ENCODE results near the gene WIPF3.

The WIPF3 gene

DNA sequence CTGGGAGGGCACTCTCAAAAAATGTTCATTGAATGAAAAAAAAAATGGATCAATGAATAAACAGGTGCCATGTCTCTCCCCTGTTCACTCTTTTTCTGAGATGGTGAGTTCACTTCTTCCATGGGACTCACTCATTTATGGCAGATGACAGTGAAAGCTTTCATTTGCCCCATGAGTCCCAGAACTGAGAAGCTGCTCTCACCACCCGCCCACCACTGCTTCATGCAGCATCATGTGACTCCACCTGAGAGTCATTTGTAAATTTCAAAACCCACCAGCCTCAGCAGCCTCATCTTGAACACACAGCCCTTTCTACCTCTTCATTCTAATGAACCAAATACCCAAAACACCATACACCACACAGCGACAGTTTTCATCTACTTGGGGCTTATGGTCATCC, 118.4 kb downstream of the WIPF3 start:
- Mint-ChIP-seq H3K27ac (no peak overlapping the region), H3K27me3 (no peaks in the 10 kb centered on the region), H3K4me1 (peaks cover 11% of the 10 kb centered on the region), H3K4me3 (no peak overlapping the region), H3K9me3 (no peaks in the 10 kb centered on the region)
- DNase-seq (no peak), ATAC-seq (peak; percentile 29)

DNA sequence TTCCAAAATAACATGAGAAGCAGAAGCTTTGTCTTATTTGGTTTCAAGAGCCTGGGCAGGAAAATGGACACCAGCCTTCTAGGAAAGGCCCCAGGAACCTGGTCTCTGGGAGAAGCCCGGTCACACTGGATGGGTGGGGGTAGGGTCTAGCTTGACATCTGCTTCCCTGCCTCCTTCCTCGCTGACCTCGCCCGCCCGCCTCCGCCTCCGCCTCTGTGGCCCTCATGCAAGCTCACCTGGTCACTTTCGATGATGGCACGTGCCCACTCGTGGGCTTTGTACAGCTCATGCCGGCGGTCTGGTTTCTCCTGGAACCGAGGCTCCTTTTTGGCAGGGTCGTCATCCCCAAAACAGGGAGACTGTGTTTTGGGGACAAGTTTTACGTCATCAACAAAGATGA, 119.9 kb downstream of the WIPF3 start:
- H3K27me3 Mint-ChIP-seq = no peaks in the 10 kb centered on the region
- H3K4me1 Mint-ChIP-seq = peaks cover 11% of the 10 kb centered on the region
- no peak for ATAC-seq
- no peak for DNase-seq
- no peak overlapping the region for H3K27ac Mint-ChIP-seq
- H3K9me3 Mint-ChIP-seq = no peaks in the 10 kb centered on the region
- no peak overlapping the region for H3K4me3 Mint-ChIP-seq

- H3K9me3 Mint-ChIP-seq = no peaks in the 10 kb centered on the region
- H3K27me3 Mint-ChIP-seq = no peaks in the 10 kb centered on the region
- peaks cover 11% of the 10 kb centered on the region for H3K4me1 Mint-ChIP-seq
- H3K27ac Mint-ChIP-seq = no peak overlapping the region
- DNase-seq (no peak), ATAC-seq (no peak)
- no peak overlapping the region for H3K4me3 Mint-ChIP-seq
These were observed 120.4 kb downstream of the WIPF3 start for GRCh38 chr7:29926741-29927140.

GRCh38 chr7:29929018-29929807, 122.9 kb downstream of the WIPF3 start:
- Mint-ChIP-seq H3K4me1 (peaks cover 10% of the 10 kb centered on the region), H3K4me3 (no peak overlapping the region), H3K27me3 (no peaks in the 10 kb centered on the region), H3K27ac (no peak overlapping the region), H3K9me3 (no peaks in the 10 kb centered on the region)
- ATAC-seq (no peak), DNase-seq (no peak)

DNA sequence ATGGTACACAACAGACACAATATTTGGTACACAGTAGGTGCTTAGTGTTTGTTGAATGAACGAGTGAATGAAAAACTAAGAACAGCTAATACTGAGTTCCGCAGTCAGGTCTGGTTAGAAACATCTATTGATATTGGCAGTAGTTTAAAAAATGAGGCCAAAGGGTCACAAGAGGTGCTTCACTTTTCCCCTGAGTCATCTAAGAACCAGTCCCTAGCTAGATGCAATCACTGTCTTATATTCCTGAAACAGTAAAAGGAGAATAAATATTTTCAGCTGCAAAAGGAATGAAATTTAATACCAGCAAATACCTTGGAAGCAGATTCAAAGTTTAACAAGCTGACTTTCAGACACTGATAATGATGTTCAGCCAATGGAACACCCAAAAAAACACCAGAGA, 128.8 kb downstream of the WIPF3 start:
- Mint-ChIP-seq H3K27me3 (no peaks in the 10 kb centered on the region), H3K4me3 (no peak overlapping the region), H3K4me1 (no peaks in the 10 kb centered on the region), H3K27ac (no peak overlapping the region), H3K9me3 (no peaks in the 10 kb centered on the region)
- DNase-seq (no peak), ATAC-seq (no peak)

DNA sequence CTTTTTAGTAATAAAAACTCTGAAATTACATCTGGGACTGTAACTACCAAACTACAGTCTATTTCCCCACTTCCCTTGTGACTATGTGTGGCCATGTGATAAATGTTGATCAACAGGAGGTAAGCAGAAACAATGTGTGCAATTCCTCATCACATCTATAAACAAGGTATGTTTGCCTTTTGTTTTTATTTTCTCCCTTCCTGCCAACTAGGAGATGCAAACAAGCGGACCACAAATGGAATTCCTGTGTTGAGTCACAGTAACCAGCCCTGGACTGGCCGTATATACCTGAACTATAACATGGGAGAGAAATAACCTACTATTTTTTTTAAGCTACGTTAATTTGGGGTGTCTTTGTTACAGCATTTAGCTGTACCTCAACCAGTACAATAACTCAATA, 130.8 kb downstream of the WIPF3 start:
- Mint-ChIP-seq H3K4me1 (no peaks in the 10 kb centered on the region), H3K27ac (no peak overlapping the region), H3K4me3 (no peak overlapping the region), H3K9me3 (no peaks in the 10 kb centered on the region), H3K27me3 (no peaks in the 10 kb centered on the region)
- ATAC-seq = no peak
- DNase-seq = no peak

- Mint-ChIP-seq H3K4me1 (no peaks in the 10 kb centered on the region), H3K27me3 (no peaks in the 10 kb centered on the region), H3K9me3 (no peaks in the 10 kb centered on the region), H3K27ac (no peak overlapping the region), H3K4me3 (no peak overlapping the region)
- ATAC-seq (no peak), DNase-seq (no peak)
These were observed 133.9 kb downstream of the WIPF3 start for GRCh38 chr7:29940199-29940598.

DNA sequence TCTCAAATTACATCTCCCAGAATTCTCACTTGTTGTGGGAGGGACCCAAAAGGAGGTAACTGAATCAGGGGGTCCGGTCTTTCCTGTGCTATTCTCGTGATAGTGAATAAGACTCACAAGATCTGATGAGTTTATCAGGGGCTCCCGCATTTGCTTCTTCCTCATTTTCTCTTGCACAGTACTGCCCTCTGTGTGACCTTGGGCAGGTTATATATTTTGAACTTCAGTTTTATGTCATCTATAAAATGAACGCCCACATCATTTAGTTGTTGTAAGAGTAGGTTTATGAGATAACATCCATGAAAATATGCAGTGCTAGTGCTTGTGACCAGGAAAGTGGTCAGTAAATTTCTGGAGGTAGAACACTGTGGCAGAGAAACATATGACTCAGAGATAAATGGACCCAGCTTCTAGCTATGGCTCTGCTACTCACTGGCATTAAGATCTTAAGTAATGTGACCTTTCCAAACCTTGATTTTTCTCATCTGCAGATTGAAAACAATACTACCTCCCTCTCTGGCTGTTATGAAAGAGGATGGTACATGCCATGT, 139.0 kb downstream of the WIPF3 start:
- DNase-seq (no peak), ATAC-seq (no peak)
- no peaks in the 10 kb centered on the region for H3K9me3 Mint-ChIP-seq
- peak overlapping the region; percentile 7 to 46 for H3K27ac Mint-ChIP-seq
- no peak overlapping the region for H3K4me3 Mint-ChIP-seq
- no peaks in the 10 kb centered on the region for H3K4me1 Mint-ChIP-seq
- H3K27me3 Mint-ChIP-seq = no peaks in the 10 kb centered on the region

DNA sequence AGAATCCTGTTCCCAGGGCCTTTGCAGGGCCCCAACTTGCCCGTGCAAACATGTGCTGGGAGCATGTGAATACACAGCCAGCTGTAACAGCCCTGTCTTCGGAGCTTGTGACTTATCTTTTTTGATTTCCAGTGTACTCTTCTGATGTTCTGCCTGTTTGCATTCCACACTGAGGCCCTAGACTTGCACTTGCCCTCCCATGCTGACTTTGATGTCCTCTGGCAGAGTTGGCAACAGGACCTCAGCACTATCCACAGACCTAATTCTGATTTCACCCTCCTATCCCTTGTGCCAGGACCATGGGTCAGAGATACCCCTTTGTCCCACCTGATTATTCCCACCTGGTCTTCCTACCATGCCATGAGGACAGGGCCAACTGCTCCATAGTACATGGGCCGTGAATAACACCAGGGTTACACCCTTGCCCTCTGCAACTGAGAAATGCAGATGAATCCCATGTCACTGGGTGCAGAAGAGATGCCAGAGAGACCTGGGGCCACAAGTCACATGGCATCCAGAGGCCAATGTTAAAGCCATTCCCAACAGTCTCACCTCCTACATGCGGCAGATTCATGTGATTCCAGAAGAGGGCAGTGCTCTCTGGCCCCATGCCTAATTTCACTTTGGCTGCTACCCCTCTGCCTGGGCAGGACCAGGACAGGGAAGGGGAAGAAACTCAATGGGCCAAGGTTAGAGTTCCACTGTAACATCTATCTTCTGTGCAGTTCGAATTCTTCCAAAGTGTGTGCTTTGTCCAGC, 140.3 kb downstream of the WIPF3 start:
- Mint-ChIP-seq H3K4me3 (no peak overlapping the region), H3K27me3 (no peaks in the 10 kb centered on the region), H3K27ac (no peak overlapping the region), H3K4me1 (no peaks in the 10 kb centered on the region), H3K9me3 (peaks cover 0 to 10% of the 10 kb centered on the region in 2 donors)
- DNase-seq (no peak), ATAC-seq (peak; percentile 43)

DNA sequence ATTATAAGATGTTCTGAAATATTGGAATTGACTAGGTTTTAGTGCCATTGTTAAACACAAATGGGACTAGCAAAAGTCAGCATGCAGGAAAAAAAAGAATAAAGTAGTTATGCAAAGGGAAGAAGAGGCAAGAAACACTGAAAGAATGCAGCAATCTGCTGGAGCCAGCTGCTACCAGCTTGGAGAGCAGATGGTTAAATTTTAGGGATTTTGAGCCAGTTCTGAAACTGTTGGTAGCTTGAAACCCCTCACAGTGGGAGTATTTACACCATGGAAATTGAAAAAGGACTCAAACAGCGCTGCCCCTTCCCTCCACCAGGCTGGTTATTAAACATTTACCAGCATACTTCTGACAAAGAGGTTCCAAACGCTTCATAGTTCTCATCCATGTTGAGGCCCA, 142.3 kb downstream of the WIPF3 start:
- Mint-ChIP-seq H3K4me1 (peaks cover 6% of the 10 kb centered on the region), H3K9me3 (peaks cover 0 to 10% of the 10 kb centered on the region in 2 donors), H3K27me3 (no peaks in the 10 kb centered on the region), H3K27ac (no peak overlapping the region), H3K4me3 (no peak overlapping the region)
- no peak for DNase-seq
- ATAC-seq = no peak

GRCh38 chr7:29950480-29950879, 144.2 kb downstream of the WIPF3 start:
- Mint-ChIP-seq H3K27me3 (no peaks in the 10 kb centered on the region), H3K27ac (no peak overlapping the region), H3K4me3 (no peak overlapping the region), H3K4me1 (peaks cover 11% of the 10 kb centered on the region), H3K9me3 (peaks cover 0 to 10% of the 10 kb centered on the region in 2 donors)
- no peak for ATAC-seq
- DNase-seq = no peak

DNA sequence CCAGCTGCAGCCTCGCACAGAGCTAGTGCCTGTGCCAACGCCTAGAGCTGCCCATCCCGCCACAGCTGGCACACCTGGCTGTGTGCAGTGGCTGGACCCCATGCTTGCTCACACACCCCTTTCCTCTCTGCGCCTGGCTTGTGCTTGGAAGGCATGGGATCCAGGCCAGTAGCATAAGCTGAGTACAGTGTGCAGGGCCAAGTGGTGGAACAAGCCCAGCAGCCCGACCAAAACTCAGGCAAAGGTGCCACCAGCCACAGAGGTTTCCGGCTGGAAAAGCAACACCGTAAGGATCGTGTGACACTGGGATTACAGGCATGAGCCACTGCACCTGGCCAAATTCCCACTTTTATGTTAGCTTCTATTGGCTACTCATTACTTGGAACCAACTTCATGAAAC, 144.9 kb downstream of the WIPF3 start:
- peaks cover 18% of the 10 kb centered on the region for H3K4me1 Mint-ChIP-seq
- H3K9me3 Mint-ChIP-seq = peaks cover 0 to 10% of the 10 kb centered on the region in 2 donors
- no peak overlapping the region for H3K27ac Mint-ChIP-seq
- DNase-seq = no peak
- no peak overlapping the region for H3K4me3 Mint-ChIP-seq
- no peaks in the 10 kb centered on the region for H3K27me3 Mint-ChIP-seq
- ATAC-seq = no peak

DNA sequence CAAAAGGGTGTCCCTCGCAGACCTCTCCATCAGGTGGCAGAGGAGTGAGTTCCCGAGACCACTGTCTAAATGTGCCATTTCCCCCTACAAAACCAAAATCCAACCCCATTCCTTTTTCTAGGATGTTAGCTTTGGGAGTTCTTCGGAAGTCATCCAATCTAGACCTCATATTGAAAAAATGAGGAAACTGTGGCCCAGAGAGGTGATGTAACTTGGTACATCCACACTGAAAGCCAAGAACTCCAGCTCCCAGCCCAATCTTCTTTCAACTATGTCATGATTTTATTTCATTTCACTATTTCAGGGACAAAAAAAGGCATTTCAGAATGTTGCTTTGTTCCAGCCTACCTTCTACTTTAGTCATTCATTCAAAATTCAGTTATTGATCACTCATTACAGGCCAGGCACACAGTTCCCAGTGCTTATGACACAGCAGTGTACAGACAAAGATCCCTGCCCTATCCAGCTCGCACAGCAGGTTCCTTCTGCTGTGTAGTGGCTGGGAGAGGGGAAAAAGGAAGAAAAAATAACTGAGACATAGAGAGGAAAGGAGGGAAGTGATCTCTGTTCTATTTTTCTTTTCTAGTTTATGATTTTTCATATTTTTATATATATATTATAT, 147.5 kb downstream of the WIPF3 start:
- ATAC-seq (no peak), DNase-seq (no peak)
- H3K9me3 Mint-ChIP-seq = peaks cover 0 to 10% of the 10 kb centered on the region in 2 donors
- H3K4me1 Mint-ChIP-seq = peaks cover 32% of the 10 kb centered on the region
- H3K27me3 Mint-ChIP-seq = no peaks in the 10 kb centered on the region
- no peak overlapping the region for H3K4me3 Mint-ChIP-seq
- H3K27ac Mint-ChIP-seq = no peak overlapping the region

DNA sequence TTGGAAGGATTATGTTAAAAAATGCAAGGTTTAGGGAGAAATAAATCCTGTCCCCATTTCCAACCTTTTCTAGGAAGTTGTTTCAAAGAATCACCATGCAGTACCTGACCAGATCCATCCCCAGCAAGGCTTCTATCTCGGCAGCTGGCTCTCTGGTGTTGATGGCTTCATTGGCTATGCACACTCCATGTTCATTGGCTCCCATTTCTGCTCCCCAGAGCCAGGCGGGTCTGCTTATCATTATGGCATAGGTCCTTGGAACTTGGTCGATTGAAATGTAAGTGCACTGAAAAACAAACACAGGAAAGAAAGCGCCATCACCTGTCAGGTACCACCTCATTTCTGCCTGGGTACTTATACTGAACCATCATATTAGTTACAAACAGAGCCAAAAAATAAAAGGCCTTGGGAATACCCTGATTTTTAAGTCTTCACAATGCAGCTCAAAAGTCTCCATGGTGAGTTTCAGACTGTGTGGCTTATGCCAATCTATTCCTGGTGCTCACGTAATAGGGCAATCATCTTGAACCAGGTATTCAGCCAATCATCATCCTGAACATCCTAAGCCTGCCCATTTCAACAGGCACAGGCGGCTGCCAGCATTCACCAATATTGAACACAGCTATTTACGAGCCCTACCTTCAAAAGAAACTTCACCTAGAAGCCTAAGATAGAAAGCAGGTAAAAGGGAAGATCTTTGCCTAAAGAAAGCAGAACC, 148.9 kb downstream of the WIPF3 start:
- H3K9me3 Mint-ChIP-seq = peaks cover 0 to 10% of the 10 kb centered on the region in 2 donors
- ATAC-seq (no peak), DNase-seq (no peak)
- no peak overlapping the region for H3K4me3 Mint-ChIP-seq
- no peak overlapping the region for H3K27ac Mint-ChIP-seq
- H3K4me1 Mint-ChIP-seq = peaks cover 32% of the 10 kb centered on the region
- H3K27me3 Mint-ChIP-seq = no peaks in the 10 kb centered on the region

DNA sequence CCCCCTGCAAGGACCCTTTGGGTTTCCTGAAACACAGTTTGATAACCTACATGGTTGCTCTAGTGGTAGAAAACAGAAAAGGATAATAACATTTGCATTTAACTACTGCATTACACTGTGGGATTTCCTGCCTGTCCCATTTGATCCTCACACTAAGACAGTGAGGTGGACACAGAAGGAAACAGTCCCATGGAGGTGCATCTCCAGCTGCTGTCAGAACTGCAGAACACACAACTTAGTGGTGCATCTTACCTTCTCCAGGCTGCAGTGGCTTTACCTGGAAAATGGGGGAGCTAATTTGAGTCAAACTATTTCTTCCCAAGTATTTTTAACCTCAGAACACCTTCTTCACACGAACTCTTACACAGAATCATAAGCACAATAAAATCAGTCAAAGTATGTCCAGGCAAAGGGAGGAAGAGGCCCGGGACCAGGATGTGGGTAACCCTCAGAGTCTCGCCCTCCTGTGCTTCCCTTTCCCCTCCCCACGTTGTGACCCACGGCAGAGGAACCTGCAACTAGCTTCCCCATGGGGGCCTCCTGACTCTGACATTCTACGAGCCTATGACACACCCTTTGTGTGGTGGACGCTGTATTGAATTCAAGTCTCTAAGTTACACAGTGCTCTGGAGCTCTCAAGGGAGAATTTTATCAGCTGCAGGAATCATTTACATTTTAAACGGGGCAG, 149.6 kb downstream of the WIPF3 start:
- ATAC-seq = peak; percentile 98
- Mint-ChIP-seq H3K27me3 (no peaks in the 10 kb centered on the region), H3K9me3 (peaks cover 0 to 6% of the 10 kb centered on the region in 2 donors), H3K27ac (peak overlapping the region; percentile 17 to 83), H3K4me3 (peak overlapping the region; percentile 16 to 48), H3K4me1 (peaks cover 32% of the 10 kb centered on the region)
- DNase-seq = peak in 1 of 2 donors; percentile 48
